Body of pancreas (tissue), 4 donors: ENCODE measurements around the gene CD74. TPM values are rescaled to one million over a fixed set of nuclear protein-coding genes. Genes with fewer than 3 reads are reported as not detected.
A peak's percentile ranks its signal among the peaks of the same experiment; 100 is the strongest.

ENCODE experiments used
- ATAC-seq: fragments of 150-250 bp; one replicate; pipeline ENCODE4 v1.9.1; 2016
- DNase-seq, 4 donors: peaks; one replicate each; pipeline ENCODE4 v3.0.0-alpha.2; 2019
- H3K27ac ChIP-seq, 4 donors: fragments of 200-600 bp; sonication (generic); 1 replicate in 3 of 4; 2 replicates in 1 of 4; pipeline versions ENCODE4 v1.5.1 to v1.6.1; 2016 to 2019; ENCODE audit warnings: mild to moderate bottlenecking in 1 of 4, mixed read lengths in 1 of 4, moderate library complexity in 1 of 4
- H3K27me3 ChIP-seq, 2 donors: fragments of 200-600 bp; sonication (generic); one replicate each; pipeline ENCODE4 v1.6.0; 2016; ENCODE audit warnings: mild to moderate bottlenecking in 1 of 2
- H3K36me3 ChIP-seq, 2 donors: fragments of 200-600 bp; sonication (generic); replicated peaks in 1 of 2; 2 replicates each; pipeline ENCODE4 v1.5.1; 2016; ENCODE audit warnings: low read depth in 2 of 2; ENCODE audit not compliant: insufficient read depth in 1 of 2
- H3K4me1 ChIP-seq: fragments of 200-600 bp; sonication (generic); one replicate; pipeline ENCODE4 v1.6.0; 2016
- H3K4me3 ChIP-seq, 2 donors: fragments of 200-600 bp; sonication (generic); 1 replicate in 1 of 2; 2 replicates in 1 of 2; pipeline ENCODE4 v1.5.1; 2016 to 2019
- H3K9me3 ChIP-seq, 3 donors: fragments of 200-600 bp; sonication (generic); 1 replicate in 2 of 3; 2 replicates in 1 of 3; pipeline ENCODE4 v1.5.1; 2016
- POLR2A ChIP-seq, 3 donors: fragments of 450-650 bp; IDR thresholded peaks; one replicate each; pipeline ENCODE4 v1.6.1; 2016; ENCODE audit warnings: antibody characterized with exemption in 3 of 3, mild to moderate bottlenecking in 2 of 3
- WGBS, 2 donors: methylation state at CpG; one replicate each; pipeline ENCODE4 v1.1.5; 2017; 5-methylcytosine and 5-hydroxymethylcytosine counted together
- intact Hi-C: fragments of 100-400 bp; cut with DNase I; formaldehyde crosslinking; loops from one replicate; pipeline ENCODE4 v1.15.1; 2023
- total RNA-seq, 2 donors: library from RNA; depleted of rRNA; stranded (reverse); fragments of >200 nt; gene quantifications; one replicate each; pipeline ENCODE4 v1.1.0, GENCODE V29; 2016
- TF ChIP-seq, protein P1 (sequence below), 7 experiments: fragments of 450-650 bp in 4 of 7; fragments of 200-600 bp in 3 of 7; sonication (generic) in 3 of 7; IDR thresholded peaks; one replicate each; pipeline ENCODE4 v1.5.1; 2016 to 2019; ENCODE audit warnings: antibody characterized with exemption in 7 of 7

Gene CD74
- total RNA-seq, 2 donors from 2014 or later = 130 to 405 TPM

DNA sequence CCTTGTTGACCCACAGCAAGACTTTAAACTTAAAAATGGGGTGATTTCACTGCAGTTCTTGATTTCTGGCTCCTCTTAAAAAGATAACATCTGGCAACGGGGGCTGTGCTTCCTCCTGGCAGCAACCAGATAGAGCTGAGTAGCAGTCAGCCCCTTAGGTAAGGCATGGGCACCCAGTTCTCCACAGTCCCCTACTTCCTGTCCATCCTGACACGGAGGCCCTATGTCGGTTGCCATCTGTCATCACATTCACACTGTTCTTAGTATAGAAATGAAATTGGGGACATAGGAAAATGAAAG lies 11.7 kb downstream of the CD74 start:
- no peak for TF ChIP-seq POLR2A (IDR thresholded peaks at IDR 0.05)
- TF ChIP-seq, protein P1, sequence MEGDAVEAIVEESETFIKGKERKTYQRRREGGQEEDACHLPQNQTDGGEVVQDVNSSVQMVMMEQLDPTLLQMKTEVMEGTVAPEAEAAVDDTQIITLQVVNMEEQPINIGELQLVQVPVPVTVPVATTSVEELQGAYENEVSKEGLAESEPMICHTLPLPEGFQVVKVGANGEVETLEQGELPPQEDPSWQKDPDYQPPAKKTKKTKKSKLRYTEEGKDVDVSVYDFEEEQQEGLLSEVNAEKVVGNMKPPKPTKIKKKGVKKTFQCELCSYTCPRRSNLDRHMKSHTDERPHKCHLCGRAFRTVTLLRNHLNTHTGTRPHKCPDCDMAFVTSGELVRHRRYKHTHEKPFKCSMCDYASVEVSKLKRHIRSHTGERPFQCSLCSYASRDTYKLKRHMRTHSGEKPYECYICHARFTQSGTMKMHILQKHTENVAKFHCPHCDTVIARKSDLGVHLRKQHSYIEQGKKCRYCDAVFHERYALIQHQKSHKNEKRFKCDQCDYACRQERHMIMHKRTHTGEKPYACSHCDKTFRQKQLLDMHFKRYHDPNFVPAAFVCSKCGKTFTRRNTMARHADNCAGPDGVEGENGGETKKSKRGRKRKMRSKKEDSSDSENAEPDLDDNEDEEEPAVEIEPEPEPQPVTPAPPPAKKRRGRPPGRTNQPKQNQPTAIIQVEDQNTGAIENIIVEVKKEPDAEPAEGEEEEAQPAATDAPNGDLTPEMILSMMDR (IDR thresholded peaks at IDR 0.05) = no peak
- intact Hi-C loops = no loop called here
- no peak overlapping the region for H3K27ac ChIP-seq
- no peak overlapping the region for H3K4me3 ChIP-seq
- H3K27me3 ChIP-seq = no peaks in the 10 kb centered on the region
- no peaks in the 10 kb centered on the region for H3K9me3 ChIP-seq
- DNase-seq = no peak
- peaks cover 0 to 28% of the 10 kb centered on the region in 2 donors for H3K36me3 ChIP-seq
- 73 to 83% methylated on average over 3 of the region's 3 CpGs for WGBS, 2 donors
- no peak for ATAC-seq
- no peaks in the 10 kb centered on the region for H3K4me1 ChIP-seq

DNA sequence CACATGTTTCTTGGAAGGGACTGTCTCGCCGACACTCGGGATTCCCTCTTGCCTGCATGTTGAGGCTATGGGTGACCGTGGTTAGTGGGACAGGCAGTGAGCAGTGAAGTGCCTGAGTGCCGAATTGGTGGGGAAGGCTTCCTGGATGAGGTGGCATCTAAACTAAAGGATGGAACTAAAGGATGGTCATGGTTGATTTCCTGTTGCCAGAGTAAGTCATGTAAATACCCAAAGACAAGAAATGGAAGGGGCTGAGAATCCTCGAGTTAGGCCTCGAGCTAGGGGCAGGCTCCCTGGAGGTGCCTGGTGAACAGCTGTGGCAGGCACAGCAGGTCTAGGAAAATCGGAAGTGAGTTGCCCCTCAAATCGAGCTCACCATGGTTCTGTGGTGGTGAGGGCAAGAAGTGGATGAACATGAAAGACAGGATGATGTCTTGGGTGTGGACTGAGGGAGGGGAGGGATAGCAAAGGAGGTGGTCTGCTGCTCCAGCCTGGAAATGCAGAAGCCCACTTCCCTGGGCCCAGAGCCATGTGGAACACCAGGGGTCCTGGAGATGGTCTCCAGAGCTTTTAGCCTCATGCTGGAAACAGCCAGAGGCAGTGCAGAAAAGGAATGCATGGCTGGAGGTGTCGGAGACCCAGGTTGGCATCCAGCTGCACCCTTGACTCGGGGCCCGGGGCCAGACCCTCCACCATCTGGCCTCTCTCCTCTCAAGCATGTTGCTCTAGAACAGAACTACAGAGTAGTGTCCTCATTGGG lies 12.2 kb downstream of the CD74 start:
- TF ChIP-seq, protein P1 (IDR thresholded peaks at IDR 0.05) = no peak
- TF ChIP-seq POLR2A (IDR thresholded peaks at IDR 0.05) = peak in 1 of 3 donors; percentile 8
- ATAC-seq (no peak), DNase-seq (no peak)
- Histone ChIP-seq H3K4me3 (no peak overlapping the region), H3K27me3 (no peaks in the 10 kb centered on the region), H3K9me3 (no peaks in the 10 kb centered on the region), H3K36me3 (peaks cover 0 to 28% of the 10 kb centered on the region in 2 donors), H3K4me1 (no peaks in the 10 kb centered on the region), H3K27ac (no peak overlapping the region)
- 81 to 86% methylated on average over 11 to 12 of the region's 12 CpGs for WGBS, 2 donors
- intact Hi-C loops = no loop called here

DNA sequence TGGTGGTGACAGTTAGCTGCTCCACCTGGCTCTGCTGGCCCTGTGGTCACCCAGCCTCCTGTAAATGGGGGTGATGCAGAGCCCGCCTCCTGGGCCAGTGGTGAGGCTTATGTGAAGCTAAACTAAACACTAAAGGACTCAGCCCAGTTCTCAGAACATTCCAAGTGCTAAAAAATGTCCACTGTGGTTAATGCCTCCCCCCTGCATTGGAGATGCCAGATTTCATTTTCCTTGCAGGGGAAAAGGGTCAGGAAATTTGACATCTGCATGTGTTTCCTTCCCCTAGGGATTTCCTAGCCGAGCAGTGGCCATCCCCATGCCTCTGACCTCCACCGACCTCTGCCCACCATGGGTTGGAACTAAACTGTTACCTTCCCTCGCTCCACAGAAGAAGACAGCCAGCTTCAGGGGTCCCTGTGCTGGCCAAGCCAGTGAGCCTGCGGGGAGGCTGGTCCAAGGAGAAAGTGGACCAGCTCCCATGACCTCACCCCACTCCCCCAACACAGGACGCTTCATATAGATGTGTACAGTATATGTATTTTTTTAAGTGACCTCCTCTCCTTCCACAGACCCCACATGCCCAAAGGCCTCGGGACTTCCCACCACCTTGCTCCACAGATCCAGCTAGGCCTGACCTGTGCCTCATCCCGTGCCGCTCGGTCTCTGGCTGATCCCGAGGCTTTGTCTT lies 13.0 kb downstream of the CD74 start:
- ATAC-seq = no peak
- no peaks in the 10 kb centered on the region for H3K4me1 ChIP-seq
- peaks cover 0 to 22% of the 10 kb centered on the region in 2 donors for H3K36me3 ChIP-seq
- no peak overlapping the region for H3K4me3 ChIP-seq
- no peaks in the 10 kb centered on the region for H3K9me3 ChIP-seq
- WGBS, 2 donors = 85 to 91% methylated on average over 9 to 11 of the region's 11 CpGs
- TF ChIP-seq, protein P1 (IDR thresholded peaks at IDR 0.05) = no peak
- no peak for TF ChIP-seq POLR2A (IDR thresholded peaks at IDR 0.05)
- no peak for DNase-seq
- intact Hi-C loops = no loop called here
- H3K27me3 ChIP-seq = no peaks in the 10 kb centered on the region
- no peak overlapping the region for H3K27ac ChIP-seq

DNA sequence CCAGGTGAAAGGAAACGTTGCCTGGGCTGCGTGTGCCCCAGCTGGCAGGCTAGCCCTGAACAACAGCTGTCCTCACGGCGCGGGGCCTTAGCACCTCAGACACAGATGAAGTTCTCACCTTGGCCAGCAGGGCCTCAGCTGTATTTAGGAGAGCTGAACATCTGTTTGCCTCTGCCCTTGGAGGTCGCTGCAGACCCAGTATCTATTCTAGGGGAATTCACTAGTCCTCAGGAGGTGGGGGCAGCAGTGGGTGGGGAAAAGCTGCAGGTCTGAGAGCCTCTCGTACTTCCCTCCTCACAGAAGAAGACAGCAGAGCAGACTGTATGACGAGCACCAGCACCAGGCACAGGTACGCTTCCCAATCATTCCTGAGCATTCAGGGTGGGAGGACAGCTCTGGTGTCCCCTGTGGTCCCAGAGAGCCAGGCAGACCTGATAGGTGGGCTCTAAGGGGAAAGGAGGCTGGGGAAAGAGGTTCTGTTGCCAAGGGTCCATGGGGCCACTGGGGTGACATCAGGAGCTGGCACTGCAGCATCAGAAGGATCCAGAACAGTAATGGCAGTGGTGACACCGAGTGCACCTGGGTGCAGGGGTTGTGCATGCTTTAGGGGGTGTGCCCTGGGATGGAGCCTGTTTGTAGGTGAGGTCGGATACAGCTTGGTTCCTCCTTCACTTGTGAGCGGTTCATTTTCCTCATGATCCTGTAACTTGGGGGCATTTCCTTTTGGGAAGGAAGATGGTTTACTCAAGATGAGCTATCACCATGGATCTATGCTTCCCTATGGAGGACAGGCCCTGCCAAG lies 13.8 kb downstream of the CD74 start:
- no peak for TF ChIP-seq POLR2A (IDR thresholded peaks at IDR 0.05)
- TF ChIP-seq, protein P1 (IDR thresholded peaks at IDR 0.05) = peak in 2 of 7 experiments; percentile 10
- DNase-seq (no peak), ATAC-seq (no peak)
- Histone ChIP-seq H3K36me3 (peaks cover 0 to 25% of the 10 kb centered on the region in 2 donors), H3K27me3 (no peaks in the 10 kb centered on the region), H3K27ac (no peak overlapping the region), H3K9me3 (no peaks in the 10 kb centered on the region), H3K4me3 (no peak overlapping the region), H3K4me1 (no peaks in the 10 kb centered on the region)
- WGBS, 2 donors = 57 to 68% methylated on average over 8 to 12 of the region's 12 CpGs
- intact Hi-C loops = no loop called here
